Vagina (tissue), 2 donors: ENCODE data around the gene PPP2R5E. TPM values are rescaled to one million over a fixed set of nuclear protein-coding genes. Genes with fewer than 3 reads are reported as not detected.

Experiments
- DNase-seq, 2 donors: peaks; one replicate each; pipeline ENCODE4 v3.0.0-alpha.2; 2017; ENCODE audit errors: extremely low spot score in 2 of 2
- H3K27ac ChIP-seq: fragments of 200-600 bp; sonication (generic); one replicate; pipeline ENCODE4 v1.5.1; 2019
- H3K27me3 ChIP-seq: fragments of 200-600 bp; sonication (generic); one replicate; pipeline ENCODE4 v1.5.1; 2019
- H3K36me3 ChIP-seq, 2 donors: fragments of 200-600 bp; sonication (generic); one replicate each; pipeline ENCODE4 v1.5.1; 2017 to 2019
- H3K4me1 ChIP-seq: fragments of 200-600 bp; sonication (generic); one replicate; pipeline ENCODE4 v1.5.1; 2019
- H3K4me3 ChIP-seq, 2 donors: fragments of 200-600 bp; sonication (generic); 1 replicate in 1 of 2; 2 replicates in 1 of 2; pipeline ENCODE4 v1.5.1; 2016 to 2019
- H3K9me3 ChIP-seq: fragments of 200-600 bp; sonication (generic); one replicate; pipeline ENCODE4 v1.5.1; 2019
- CTCF ChIP-seq, 3 experiments: fragments of 450-650 bp in 2 of 3; fragments of 200-600 bp in 1 of 3; sonication (generic) in 1 of 3; IDR thresholded peaks; one replicate each; pipeline ENCODE4 v1.5.1; 2017 to 2019; ENCODE audit warnings: antibody characterized with exemption in 3 of 3, mild to moderate bottlenecking in 2 of 3, moderate library complexity in 2 of 3
- POLR2A ChIP-seq, 2 donors: fragments of 450-650 bp; IDR thresholded peaks; one replicate each; pipeline ENCODE4 v1.6.1; 2017; ENCODE audit warnings: antibody characterized with exemption in 2 of 2, mild to moderate bottlenecking in 2 of 2, moderate library complexity in 2 of 2
- POLR2AphosphoS5 ChIP-seq, 2 donors: sonication (generic); formaldehyde crosslinking; IDR thresholded peaks; one replicate each; pipeline ENCODE4 v1.9.0; 2017; ENCODE audit warnings: antibody characterized with exemption in 2 of 2, mild to moderate bottlenecking in 2 of 2, low read depth in 1 of 2; ENCODE audit not compliant: insufficient read depth in 1 of 2
- intact Hi-C: fragments of 100-400 bp; cut with DNase I; formaldehyde crosslinking; loops from one replicate; pipeline ENCODE4 v1.15.1; 2023
- total RNA-seq: library from RNA; depleted of rRNA; stranded (reverse); fragments of >200 nt; gene quantifications from one replicate; pipeline ENCODE4 v1.2.3, GENCODE V29; 2016

The PPP2R5E gene
- total RNA-seq, 1 donor from 2014 or later = 22.6 TPM

GRCh38 chr14:63565448-63565847 lies 22.3 kb upstream of the PPP2R5E start:
- Histone ChIP-seq H3K36me3 (no peaks in the 10 kb centered on the region), H3K9me3 (no peaks in the 10 kb centered on the region), H3K4me1 (no peaks in the 10 kb centered on the region), H3K27ac (no peak overlapping the region), H3K27me3 (no peaks in the 10 kb centered on the region), H3K4me3 (no peak overlapping the region)
- TF ChIP-seq CTCF (IDR thresholded peaks at IDR 0.05) = no peak
- TF ChIP-seq POLR2AphosphoS5 (IDR thresholded peaks at IDR 0.05; ENCODE audit: insufficient read depth in 1 of 2, low read depth in 1 of 2) = no peak
- no peak for TF ChIP-seq POLR2A (IDR thresholded peaks at IDR 0.05)
- intact Hi-C loops = no loop called here
- DNase-seq = no peak

GRCh38 chr14:63564318-63564717 lies 21.1 kb upstream of the PPP2R5E start:
- DNase-seq = no peak
- intact Hi-C loops = no loop called here
- TF ChIP-seq POLR2A (IDR thresholded peaks at IDR 0.05) (no peak), POLR2AphosphoS5 (IDR thresholded peaks at IDR 0.05; ENCODE audit: insufficient read depth in 1 of 2, low read depth in 1 of 2) (no peak), CTCF (IDR thresholded peaks at IDR 0.05) (no peak)
- H3K4me3 ChIP-seq = no peak overlapping the region
- H3K36me3 ChIP-seq = no peaks in the 10 kb centered on the region
- H3K27ac ChIP-seq = no peak overlapping the region
- H3K9me3 ChIP-seq = no peaks in the 10 kb centered on the region
- H3K4me1 ChIP-seq = no peaks in the 10 kb centered on the region
- H3K27me3 ChIP-seq = no peaks in the 10 kb centered on the region

- intact Hi-C loops = no loop called here
- Histone ChIP-seq H3K9me3 (no peaks in the 10 kb centered on the region), H3K27me3 (no peaks in the 10 kb centered on the region), H3K4me1 (no peaks in the 10 kb centered on the region), H3K27ac (no peak overlapping the region), H3K4me3 (no peak overlapping the region), H3K36me3 (no peaks in the 10 kb centered on the region)
- no peak for DNase-seq
- TF ChIP-seq CTCF (IDR thresholded peaks at IDR 0.05) = no peak
- TF ChIP-seq POLR2A (IDR thresholded peaks at IDR 0.05) = no peak
- TF ChIP-seq POLR2AphosphoS5 (IDR thresholded peaks at IDR 0.05; ENCODE audit: insufficient read depth in 1 of 2, low read depth in 1 of 2) = no peak
Measured at GRCh38 chr14:63563370-63564026, 20.3 kb upstream of the PPP2R5E start.

GRCh38 chr14:63562405-63562804 lies 19.2 kb upstream of the PPP2R5E start:
- H3K9me3 ChIP-seq = no peaks in the 10 kb centered on the region
- DNase-seq = no peak
- intact Hi-C loops = no loop called here
- no peak overlapping the region for H3K4me3 ChIP-seq
- no peaks in the 10 kb centered on the region for H3K36me3 ChIP-seq
- H3K27me3 ChIP-seq = no peaks in the 10 kb centered on the region
- no peak for TF ChIP-seq CTCF (IDR thresholded peaks at IDR 0.05)
- no peak overlapping the region for H3K27ac ChIP-seq
- H3K4me1 ChIP-seq = no peaks in the 10 kb centered on the region

- intact Hi-C loops = no loop called here
- Histone ChIP-seq H3K27me3 (no peaks in the 10 kb centered on the region), H3K9me3 (no peaks in the 10 kb centered on the region), H3K4me3 (no peak overlapping the region), H3K36me3 (no peaks in the 10 kb centered on the region), H3K4me1 (no peaks in the 10 kb centered on the region), H3K27ac (no peak overlapping the region)
- TF ChIP-seq POLR2A (IDR thresholded peaks at IDR 0.05) (no peak), CTCF (IDR thresholded peaks at IDR 0.05) (no peak), POLR2AphosphoS5 (IDR thresholded peaks at IDR 0.05; ENCODE audit: insufficient read depth in 1 of 2, low read depth in 1 of 2) (no peak)
- no peak for DNase-seq
Measured at GRCh38 chr14:63555572-63555971, 12.4 kb upstream of the PPP2R5E start.
